CD4-positive, CD25-positive, alpha-beta regulatory T cell (primary cell): Measurements from ENCODE around the gene CNGA4. TPM values are rescaled to one million over a fixed set of nuclear protein-coding genes. Genes with fewer than 3 reads are reported as not detected.
A peak's percentile ranks its signal among the peaks of the same experiment; 100 is the strongest.

ENCODE experiments used
- ATAC-seq, 2 donors: fragments of 150-1000 bp; cut with Tn5 transposase; one replicate each; pipeline ENCODE4 v1.10.0; 2021; ENCODE audit warnings: low read depth in 2 of 2, moderate number of reproducible peaks in 2 of 2, moderate library complexity in 1 of 2
- DNase-seq, 3 donors: peaks; one replicate each; pipeline versions ENCODE4 v3.0.0 to v3.0.0-alpha.2; 2012 to 2022; ENCODE audit warnings: mixed read lengths in 1 of 3
- H3K27ac ChIP-seq: one replicate; pipeline ENCODE4 v1.7.0; 2013; ENCODE audit warnings: mild to moderate bottlenecking, low read length; ENCODE audit not compliant: insufficient read depth, poor library complexity, severe bottlenecking
- H3K27me3 ChIP-seq: one replicate; pipeline ENCODE4 v1.7.0; 2013; ENCODE audit warnings: low read length; ENCODE audit not compliant: control insufficient read depth, insufficient read depth
- H3K36me3 ChIP-seq: one replicate; pipeline ENCODE4 v1.7.0; 2013; ENCODE audit warnings: mild to moderate bottlenecking, low read length, moderate library complexity; ENCODE audit not compliant: control insufficient read depth, insufficient read depth
- H3K4me1 ChIP-seq: 2 replicates; pipeline ENCODE4 v1.7.0; 2013; ENCODE audit warnings: mild to moderate bottlenecking, low read length; ENCODE audit not compliant: insufficient read depth, control insufficient read depth, poor library complexity, severe bottlenecking
- H3K4me3 ChIP-seq: one replicate; pipeline ENCODE4 v1.7.0; 2013; ENCODE audit warnings: low read depth, mild to moderate bottlenecking, low read length, moderate library complexity
- H3K9me3 ChIP-seq, 2 experiments: 1 replicate in 1 of 2; 2 replicates in 1 of 2; pipeline ENCODE4 v1.7.0; 2013; ENCODE audit warnings: low read length in 2 of 2, mild to moderate bottlenecking in 1 of 2, moderate library complexity in 1 of 2; ENCODE audit not compliant: control insufficient read depth in 2 of 2
- H3K27ac Mint-ChIP-seq, 3 donors: one replicate each; pipeline ENCODE4 v1.8.0; 2020 to 2022; ENCODE audit warnings: mild to moderate bottlenecking in 3 of 3, mixed read lengths in 3 of 3, moderate library complexity in 2 of 3
- H3K27me3 Mint-ChIP-seq: one replicate; pipeline ENCODE4 v1.8.0; 2022; ENCODE audit warnings: mild to moderate bottlenecking, mixed read lengths
- H3K36me3 Mint-ChIP-seq: one replicate; pipeline ENCODE4 v1.8.0; 2020; ENCODE audit warnings: mixed read lengths
- H3K4me1 Mint-ChIP-seq, 4 donors: one replicate each; pipeline ENCODE4 v1.8.0; 2020 to 2022; ENCODE audit warnings: mixed read lengths in 4 of 4, mild to moderate bottlenecking in 1 of 4
- H3K4me3 Mint-ChIP-seq, 4 donors: one replicate each; pipeline ENCODE4 v1.8.0; 2020 to 2022; ENCODE audit warnings: mild to moderate bottlenecking in 4 of 4, mixed read lengths in 4 of 4, moderate library complexity in 3 of 4
- H3K9me3 Mint-ChIP-seq, 7 donors: one replicate each; pipeline ENCODE4 v1.8.0; 2020 to 2022; ENCODE audit warnings: mixed read lengths in 7 of 7, mild to moderate bottlenecking in 3 of 7, moderate library complexity in 2 of 7
- polyA plus RNA-seq, 4 donors: library from polyadenylated mRNA; unstranded; fragments of 300-500 nt; fragmentation: Illumina TruSeq; gene quantifications; one replicate each; pipeline ENCODE4 v1.2.3, GENCODE V29; 2021
- total RNA-seq: library from RNA; stranded (reverse); gene quantifications from one replicate; pipeline ENCODE4 v1.2.3, GENCODE V29; 2022

The CNGA4 gene
- total and polyA plus RNA-seq, 5 donors from 2014 or later = 0.20 TPM; not detected in 4

DNA sequence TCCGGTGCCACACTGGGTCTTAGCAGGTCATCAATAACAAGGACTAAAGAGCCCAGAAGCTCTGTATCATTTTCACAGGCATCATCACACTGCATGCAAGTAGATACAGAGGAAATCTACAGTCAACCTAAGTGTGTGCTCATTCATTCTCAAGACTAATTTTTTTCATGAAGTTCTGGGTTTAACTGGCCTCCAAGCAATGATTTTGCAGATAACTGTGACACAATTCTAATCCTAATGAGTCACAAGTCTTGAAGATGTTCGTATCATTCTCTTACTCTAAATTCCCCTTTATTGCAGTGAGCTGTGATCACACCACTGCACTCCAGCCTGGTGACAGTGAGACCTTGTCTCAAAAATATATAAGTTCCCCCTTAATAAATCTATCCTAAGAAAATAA, 37.4 kb upstream of the CNGA4 start:
- Mint-ChIP-seq H3K4me1 (peaks cover 11 to 16% (median 12%) of the 10 kb centered on the region in 4 donors), H3K4me3 (no peak overlapping the region), H3K36me3 (peaks cover 9% of the 10 kb centered on the region), H3K27ac (peak overlapping the region in 1 of 3 donors; percentile 32), H3K9me3 (peaks cover 0 to 2% (median 0%) of the 10 kb centered on the region in 7 donors), H3K27me3 (no peaks in the 10 kb centered on the region)
- Histone ChIP-seq H3K27me3 (no peaks in the 10 kb centered on the region), H3K4me1 (peaks cover 9% of the 10 kb centered on the region), H3K27ac (no peak overlapping the region), H3K4me3 (no peak overlapping the region), H3K9me3 (no peaks in the 10 kb centered on the region), H3K36me3 (peaks cover 4% of the 10 kb centered on the region)
- ATAC-seq = no peak
- no peak for DNase-seq

DNA sequence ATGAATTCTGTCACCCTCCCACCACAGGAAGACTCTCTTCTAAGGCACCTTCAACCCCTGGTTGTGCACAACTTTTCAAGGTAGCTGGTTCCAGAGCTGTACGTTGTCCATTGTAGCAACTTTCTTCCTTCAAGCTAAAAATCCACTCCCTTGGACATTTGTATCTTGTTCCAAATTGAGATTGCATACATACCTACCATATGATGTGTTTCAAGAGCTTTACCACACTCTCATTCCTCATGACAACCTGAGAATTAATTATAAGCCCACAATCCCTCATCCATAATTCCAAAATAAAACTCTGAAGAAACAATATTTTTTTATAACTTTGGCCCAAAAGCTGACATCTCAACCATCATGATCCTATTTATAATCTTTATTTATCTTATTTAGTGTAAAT, 36.8 kb upstream of the CNGA4 start:
- Mint-ChIP-seq H3K36me3 (peaks cover 9% of the 10 kb centered on the region), H3K4me3 (no peak overlapping the region), H3K9me3 (peaks cover 0 to 2% (median 0%) of the 10 kb centered on the region in 7 donors), H3K4me1 (peaks cover 11 to 16% (median 12%) of the 10 kb centered on the region in 4 donors), H3K27me3 (no peaks in the 10 kb centered on the region), H3K27ac (no peak overlapping the region)
- H3K27me3 ChIP-seq = no peaks in the 10 kb centered on the region
- ATAC-seq (no peak), DNase-seq (no peak)
- H3K27ac ChIP-seq = no peak overlapping the region
- no peak overlapping the region for H3K4me3 ChIP-seq
- H3K36me3 ChIP-seq = peaks cover 9% of the 10 kb centered on the region
- H3K4me1 ChIP-seq = peaks cover 9% of the 10 kb centered on the region
- no peaks in the 10 kb centered on the region for H3K9me3 ChIP-seq

GRCh38 chr11:6203327-6203726, 35.6 kb upstream of the CNGA4 start:
- peak in 1 of 2 donors; percentile 30 for ATAC-seq
- Mint-ChIP-seq H3K9me3 (peaks cover 0 to 2% (median 0%) of the 10 kb centered on the region in 7 donors), H3K27me3 (no peaks in the 10 kb centered on the region), H3K36me3 (peaks cover 9% of the 10 kb centered on the region), H3K4me1 (peaks cover 11 to 16% (median 12%) of the 10 kb centered on the region in 4 donors), H3K27ac (peak overlapping the region in 1 of 3 donors; percentile 19), H3K4me3 (no peak overlapping the region)
- Histone ChIP-seq H3K27me3 (no peaks in the 10 kb centered on the region), H3K9me3 (no peaks in the 10 kb centered on the region), H3K4me1 (peaks cover 9% of the 10 kb centered on the region), H3K4me3 (no peak overlapping the region), H3K36me3 (peaks cover 9% of the 10 kb centered on the region), H3K27ac (no peak overlapping the region)
- DNase-seq = peak in 1 of 3 donors; percentile 22

GRCh38 chr11:6204706-6205105, 34.2 kb upstream of the CNGA4 start:
- Mint-ChIP-seq H3K4me1 (peaks cover 11 to 16% (median 12%) of the 10 kb centered on the region in 4 donors), H3K27ac (peak overlapping the region in 1 of 3 donors; percentile 44), H3K4me3 (no peak overlapping the region), H3K27me3 (no peaks in the 10 kb centered on the region), H3K36me3 (peaks cover 15% of the 10 kb centered on the region), H3K9me3 (peaks cover 0 to 2% (median 0%) of the 10 kb centered on the region in 7 donors)
- Histone ChIP-seq H3K27ac (no peak overlapping the region), H3K4me1 (peaks cover 9% of the 10 kb centered on the region), H3K9me3 (no peaks in the 10 kb centered on the region), H3K27me3 (no peaks in the 10 kb centered on the region), H3K4me3 (no peak overlapping the region), H3K36me3 (peaks cover 9% of the 10 kb centered on the region)
- no peak for ATAC-seq
- no peak for DNase-seq

GRCh38 chr11:6205366-6205765, 33.5 kb upstream of the CNGA4 start, which contains the start of gene C11orf42:
Gene C11orf42, plus strand, starts transcription at chr11:6205557. Its CDS starts 59 bp downstream, at chr11:6205616.
- H3K27me3 Mint-ChIP-seq = no peaks in the 10 kb centered on the region
- H3K4me3 Mint-ChIP-seq = no peak within 1 kb of the TSS
- no peak for DNase-seq
- H3K27ac Mint-ChIP-seq = peak within 1 kb of the TSS in 1 of 3 donors; percentile 44
- H3K27me3 ChIP-seq = no peaks in the 10 kb centered on the region
- H3K27ac ChIP-seq = no peak within 1 kb of the TSS
- H3K4me3 ChIP-seq = no peak within 1 kb of the TSS
- H3K36me3 ChIP-seq = peaks cover 12% of the 10 kb centered on the region
- peaks cover 11 to 16% (median 12%) of the 10 kb centered on the region in 4 donors for H3K4me1 Mint-ChIP-seq
- ATAC-seq = no peak
- H3K4me1 ChIP-seq = peaks cover 9% of the 10 kb centered on the region
- peaks cover 0 to 2% (median 0%) of the 10 kb centered on the region in 7 donors for H3K9me3 Mint-ChIP-seq
- H3K9me3 ChIP-seq = no peaks in the 10 kb centered on the region
- H3K36me3 Mint-ChIP-seq = peaks cover 15% of the 10 kb centered on the region

DNA sequence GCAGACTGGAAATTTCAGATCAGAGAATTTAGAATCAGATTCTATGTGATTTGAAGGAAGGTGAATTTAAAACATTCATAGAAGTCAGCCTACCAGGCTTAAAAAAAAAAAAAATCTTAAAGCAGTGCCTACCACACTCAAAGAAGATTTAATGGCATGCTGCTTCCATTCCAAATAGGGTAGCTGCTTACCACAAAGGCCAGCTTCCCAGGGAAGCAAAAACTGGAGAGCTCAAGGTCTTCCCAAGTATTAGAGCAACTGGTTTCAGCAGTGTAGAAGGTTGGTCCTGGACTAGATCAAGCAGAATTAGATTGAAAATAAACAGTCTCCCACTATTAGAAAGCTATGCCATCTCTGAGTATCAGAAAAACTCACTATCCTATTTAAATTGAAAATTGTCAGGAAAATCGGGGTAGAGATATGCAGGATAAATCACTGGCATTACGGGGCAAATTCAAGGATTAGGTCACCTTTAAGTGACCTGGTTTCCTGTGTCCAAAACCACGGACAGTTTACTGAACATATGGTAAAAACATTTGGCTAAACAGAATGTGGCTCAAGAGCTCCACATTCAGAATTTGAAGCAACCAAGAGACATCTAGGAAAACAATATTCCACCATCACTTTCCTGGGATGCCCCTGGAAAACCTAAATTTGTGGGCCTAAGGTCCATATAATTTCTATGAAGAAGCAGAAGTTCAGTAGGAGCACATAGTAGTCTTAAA, 32.3 kb upstream of the CNGA4 start:
- Mint-ChIP-seq H3K27ac (peak overlapping the region in 1 of 3 donors; percentile 67), H3K36me3 (peaks cover 11% of the 10 kb centered on the region)

DNA sequence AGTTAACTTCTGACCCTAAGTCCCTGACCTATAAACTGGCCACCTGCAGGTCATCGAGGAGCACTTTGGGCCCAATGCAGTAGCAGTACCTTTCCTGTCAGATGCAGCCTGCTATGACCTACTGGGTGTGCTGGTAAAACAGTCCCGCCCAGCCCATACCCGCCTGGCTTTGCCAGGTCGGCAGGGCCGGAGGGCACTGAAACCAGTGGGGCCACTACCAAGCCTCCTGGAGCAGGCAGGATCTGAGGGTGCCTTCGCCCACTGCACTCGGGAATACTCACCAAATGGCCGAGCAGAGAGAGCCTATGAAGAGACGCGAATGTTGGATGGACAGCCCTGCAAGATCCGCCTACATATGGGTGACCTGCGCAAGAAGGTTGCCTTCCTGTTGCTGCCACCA, 29.1 kb upstream of the CNGA4 start:
- H3K4me1 Mint-ChIP-seq = peaks cover 0 to 3% (median 0%) of the 10 kb centered on the region in 4 donors
- Histone ChIP-seq H3K27ac (no peak overlapping the region), H3K4me3 (no peak overlapping the region), H3K27me3 (no peaks in the 10 kb centered on the region), H3K36me3 (peaks cover 46% of the 10 kb centered on the region), H3K9me3 (no peaks in the 10 kb centered on the region), H3K4me1 (no peaks in the 10 kb centered on the region)
- H3K27me3 Mint-ChIP-seq = no peaks in the 10 kb centered on the region
- H3K27ac Mint-ChIP-seq = no peak overlapping the region
- H3K4me3 Mint-ChIP-seq = no peak overlapping the region
- H3K36me3 Mint-ChIP-seq = peaks cover 11% of the 10 kb centered on the region
- H3K9me3 Mint-ChIP-seq = peaks cover 0 to 2% (median 0%) of the 10 kb centered on the region in 7 donors
- ATAC-seq (no peak), DNase-seq (no peak)

More for the DNA sequence above, 32.3 kb upstream of the CNGA4 start:
- no peaks in the 10 kb centered on the region for H3K27me3 ChIP-seq
- DNase-seq (no peak), ATAC-seq (no peak)
- peaks cover 23% of the 10 kb centered on the region for H3K36me3 ChIP-seq
- H3K4me3 ChIP-seq = no peak overlapping the region
- H3K27ac ChIP-seq = no peak overlapping the region
- H3K4me3 Mint-ChIP-seq = no peak overlapping the region
- H3K9me3 Mint-ChIP-seq = peaks cover 0 to 2% (median 0%) of the 10 kb centered on the region in 7 donors
- H3K9me3 ChIP-seq = no peaks in the 10 kb centered on the region
- no peaks in the 10 kb centered on the region for H3K27me3 Mint-ChIP-seq
- H3K4me1 ChIP-seq = peaks cover 9% of the 10 kb centered on the region
- H3K4me1 Mint-ChIP-seq = peaks cover 11 to 16% (median 12%) of the 10 kb centered on the region in 4 donors
